ENCODE results near the gene BRAF.
"Not testable (repeated sequence)": the region's sequence is repeated elsewhere in the genome, so short reads cannot be mapped to it uniquely, and the experiment has no call there.

The BRAF gene

GRCh38 chr7:140920745-140921144 lies 4.0 kb downstream of the BRAF start:
- no peak for DNase-seq

- no peak for DNase-seq
These were observed 6.5 kb downstream of the BRAF start for GRCh38 chr7:140918236-140918635.

GRCh38 chr7:140917258-140917657 lies 7.5 kb downstream of the BRAF start:
- no peak for DNase-seq

DNA sequence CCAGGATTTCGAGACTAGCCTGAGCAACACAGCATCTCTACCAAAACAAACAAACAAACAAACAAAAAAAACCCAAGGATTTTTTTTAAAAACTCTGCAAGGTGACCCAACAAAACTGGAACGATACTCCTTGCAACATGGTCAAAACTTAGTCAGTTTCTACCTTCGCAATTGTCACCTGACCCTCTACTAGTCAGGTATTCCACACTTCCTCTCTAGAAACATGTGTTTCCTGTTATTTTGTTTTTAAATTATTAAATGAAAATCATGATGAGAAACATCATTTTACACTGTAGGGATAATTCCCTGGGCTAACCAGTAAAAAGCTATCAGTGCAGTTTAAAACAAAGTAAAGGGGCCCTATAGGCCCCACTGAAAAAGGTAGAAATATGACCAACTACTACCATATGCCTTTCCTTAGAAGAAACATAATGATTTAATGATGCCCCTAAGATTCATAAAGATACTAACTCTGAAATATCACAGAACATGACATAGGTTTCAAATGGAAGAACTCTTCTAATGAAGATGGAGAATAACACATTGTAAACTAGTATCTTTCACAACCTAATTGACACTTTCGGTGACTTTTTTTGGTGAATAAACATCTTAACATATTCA lies 8.7 kb downstream of the BRAF start:
- DNase-seq = no peak

- no peak for DNase-seq
These were observed 10.6 kb downstream of the BRAF start for GRCh38 chr7:140914083-140914482.

DNA sequence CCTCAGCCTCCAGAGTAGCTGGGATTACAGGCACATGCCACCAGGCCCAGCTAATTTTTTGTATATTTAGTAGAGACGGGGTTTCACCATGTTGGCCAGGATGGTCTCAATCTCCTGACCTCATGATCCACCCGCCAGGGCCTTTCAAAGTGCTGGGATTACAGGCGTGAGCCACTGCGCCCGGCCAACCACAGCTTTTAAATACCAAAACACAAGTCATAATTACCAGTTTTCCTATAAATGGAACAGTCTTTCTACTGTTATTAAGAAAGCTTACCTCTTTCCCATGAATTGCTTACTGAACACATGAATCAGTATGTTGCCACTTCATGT lies 11.2 kb downstream of the BRAF start:
- not testable (repeated sequence) for DNase-seq

DNA sequence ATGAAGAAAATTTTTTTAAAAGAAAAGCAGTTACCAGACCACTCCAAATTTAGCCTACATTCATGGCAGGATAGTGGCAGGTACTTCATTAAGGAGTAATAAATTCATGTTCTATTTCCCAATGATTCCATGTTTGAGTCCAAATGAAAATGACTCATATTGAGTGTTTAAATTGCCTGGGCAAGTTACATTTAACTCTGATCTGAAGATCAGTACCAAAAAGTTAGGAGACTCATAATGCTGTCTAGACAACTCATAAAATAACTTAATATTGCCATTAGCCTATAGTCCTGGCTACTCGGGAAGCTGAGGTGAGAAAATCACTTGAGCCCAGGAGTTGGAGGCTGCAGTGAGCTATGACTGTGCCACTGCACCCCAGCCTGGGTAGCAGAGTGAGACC lies 13.0 kb downstream of the BRAF start:
- DNase-seq = no peak

DNA sequence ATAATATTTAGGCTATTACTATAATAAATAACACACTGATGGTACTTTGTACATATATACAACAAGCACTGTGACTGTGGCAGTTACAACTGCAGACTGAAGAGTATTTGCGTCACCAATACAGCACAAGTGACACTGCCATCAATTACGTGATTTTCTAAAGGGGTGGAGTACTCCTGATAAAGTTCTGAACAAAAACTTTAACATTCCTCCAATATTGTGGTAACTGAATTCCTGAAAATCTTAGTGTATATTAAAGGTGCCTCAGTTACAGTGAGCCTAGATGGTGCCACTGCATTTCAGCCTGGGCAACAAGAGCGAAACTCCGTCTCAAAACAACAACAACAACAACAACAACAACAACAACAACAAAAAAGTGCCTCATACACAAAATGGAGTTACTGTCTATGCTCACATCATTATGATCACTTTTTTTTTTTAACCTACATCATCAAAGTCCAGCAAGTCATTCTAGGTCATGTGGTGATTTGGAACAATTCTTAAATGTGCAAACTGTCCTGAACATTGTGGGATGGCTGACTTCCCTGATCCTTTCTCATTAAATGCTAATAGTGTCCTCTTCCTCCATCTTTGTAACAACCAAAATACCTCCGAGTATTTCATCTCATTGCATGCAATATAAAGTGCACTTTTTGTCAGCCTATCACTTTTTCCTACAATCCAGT lies 15.1 kb downstream of the BRAF start:
- no peak for DNase-seq

GRCh38 chr7:140908361-140908760 lies 16.4 kb downstream of the BRAF start:
- no peak for DNase-seq

GRCh38 chr7:140903741-140904480 lies 20.8 kb downstream of the BRAF start:
- no peak for DNase-seq

- DNase-seq = no peak
These were observed 22.3 kb downstream of the BRAF start for GRCh38 chr7:140902303-140902953.

DNA sequence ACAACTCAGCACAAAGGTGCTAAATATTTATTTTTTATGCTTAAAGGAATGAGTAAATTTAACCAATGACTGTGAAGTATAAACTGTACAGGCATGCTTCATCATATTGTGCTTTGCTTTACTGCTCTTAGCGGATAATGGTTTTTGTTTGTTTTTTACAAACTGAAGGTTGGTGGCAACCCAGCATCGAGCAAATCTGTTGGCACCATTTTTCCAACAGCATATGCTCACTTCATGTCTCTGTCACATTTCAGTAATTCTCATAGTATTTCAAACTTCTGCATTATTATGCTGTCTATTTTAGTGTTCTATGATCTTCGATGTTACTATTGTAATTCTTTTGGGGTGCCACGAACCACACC lies 22.8 kb downstream of the BRAF start:
- DNase-seq = no peak

GRCh38 chr7:140899883-140900282 lies 24.8 kb downstream of the BRAF start:
- DNase-seq = peak in 26 of 56 donors; percentile 2 to 59 (median 8)

- DNase-seq = no peak
These were observed 25.8 kb downstream of the BRAF start for GRCh38 chr7:140898786-140899536.

DNA sequence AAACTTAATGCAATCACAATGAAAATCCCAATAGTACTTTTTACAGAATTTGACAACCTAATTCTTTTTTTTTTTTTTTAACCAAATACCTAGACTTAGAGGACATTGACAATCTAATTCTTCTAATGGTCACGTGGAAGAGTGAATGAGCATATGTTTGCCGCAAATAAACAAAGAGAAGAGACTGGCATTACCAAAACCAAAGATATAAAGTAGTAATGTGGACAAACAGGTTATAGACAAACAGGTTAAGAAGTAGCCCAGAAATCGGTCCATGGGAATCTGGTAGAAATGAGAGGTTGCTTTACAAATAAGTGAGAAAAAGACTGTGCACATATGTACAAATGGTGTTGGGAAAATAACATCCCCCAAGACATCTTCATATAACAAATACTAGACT lies 27.7 kb downstream of the BRAF start:
- no peak for DNase-seq

- no peak for DNase-seq
These were observed 35.1 kb downstream of the BRAF start for GRCh38 chr7:140889645-140890044.

GRCh38 chr7:140889150-140889549 lies 35.6 kb downstream of the BRAF start:
- DNase-seq = no peak

DNA sequence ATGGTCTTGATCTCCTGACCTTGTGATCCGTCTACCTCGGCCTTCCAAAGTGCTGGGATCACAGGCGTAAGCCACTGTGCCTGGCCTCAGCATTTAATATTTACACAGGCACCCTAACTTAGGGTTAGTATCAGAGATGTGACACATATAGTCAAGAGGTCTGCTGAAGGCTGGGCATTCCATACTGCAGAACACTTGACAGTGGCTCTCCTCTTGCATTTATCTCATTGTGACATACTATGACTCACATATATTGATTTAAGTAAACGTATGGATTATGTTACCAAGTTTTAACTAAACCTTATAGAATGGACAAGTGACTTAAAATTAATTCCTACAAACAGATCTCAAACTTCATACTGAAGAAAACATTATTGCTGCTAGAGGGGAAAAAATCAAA lies 36.6 kb downstream of the BRAF start:
- no peak for DNase-seq

DNA sequence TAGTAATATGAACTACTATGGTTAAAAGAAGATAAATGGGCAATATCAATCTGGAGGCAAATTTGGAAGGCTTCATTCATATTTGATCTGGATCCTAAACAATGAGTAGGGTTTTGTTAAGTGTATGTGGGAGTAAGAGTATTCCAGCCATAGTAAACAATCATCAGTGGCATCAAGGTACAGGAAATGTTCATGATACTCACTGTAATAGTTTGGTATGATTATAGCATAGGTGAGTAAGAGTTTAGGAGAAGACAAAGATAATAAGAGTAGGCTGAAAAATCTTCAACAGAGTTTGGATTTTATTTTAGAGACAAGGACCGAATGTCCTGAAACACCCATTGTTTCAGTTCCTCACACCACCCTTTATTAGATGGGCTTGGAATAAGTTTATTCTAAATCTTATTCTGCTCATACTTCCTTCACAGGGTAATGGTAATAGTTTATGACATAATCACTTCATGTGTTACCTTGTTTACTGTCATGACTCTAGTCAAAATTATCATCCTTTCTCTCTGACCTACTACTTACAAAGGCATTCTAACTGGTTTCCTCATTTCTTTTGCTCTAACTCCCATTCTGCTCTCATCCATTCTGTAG lies 38.9 kb downstream of the BRAF start:
- no peak for DNase-seq

DNA sequence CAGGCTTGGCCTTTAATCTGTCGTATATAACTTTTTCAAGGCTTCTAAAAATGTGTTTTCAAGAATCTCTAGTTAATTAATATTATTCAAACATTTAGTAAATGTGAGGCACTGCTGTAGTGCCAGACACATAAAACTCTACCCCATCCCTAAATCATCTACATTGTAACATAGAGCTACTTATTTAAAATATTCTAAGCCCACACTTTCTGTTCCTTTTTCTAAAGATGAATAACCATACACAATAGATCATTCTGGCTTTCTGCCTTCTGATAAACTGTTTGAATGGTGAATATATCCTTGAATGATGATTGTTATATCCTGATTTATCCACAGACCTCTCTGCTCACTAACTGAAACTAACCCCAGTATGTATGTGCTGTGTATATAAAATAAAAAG lies 41.4 kb downstream of the BRAF start:
- no peak for DNase-seq

DNA sequence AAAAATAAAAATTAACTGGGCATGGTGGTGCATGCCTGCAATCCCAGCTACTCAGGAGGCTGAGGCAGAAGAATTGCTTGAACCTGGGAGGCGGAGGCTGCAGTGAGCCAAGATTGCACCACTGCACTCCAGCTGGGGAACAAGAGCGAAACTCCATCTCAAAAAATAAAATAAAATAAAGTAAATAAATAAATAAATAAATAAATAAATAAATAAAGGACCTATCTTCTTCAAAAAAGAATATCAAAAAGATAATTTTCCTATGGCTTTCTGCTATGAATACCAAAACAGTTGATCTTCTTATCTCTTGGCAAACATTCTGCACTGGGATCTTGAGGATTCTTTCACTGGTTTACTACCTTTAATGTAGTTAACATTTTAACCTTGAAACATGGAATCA lies 41.9 kb downstream of the BRAF start:
- DNase-seq = not testable (repeated sequence)
